ENCODE measurements around the gene NDUFAF4. TPM values are rescaled to one million over a fixed set of nuclear protein-coding genes. Genes with fewer than 3 reads are reported as not detected.

Gene NDUFAF4
- total and polyA plus RNA-seq, 2 of the 8 experiments (the other 6 are each of a cell fraction or from before 2014, with no cell fraction given), result 21.9 to 84.4 TPM

DNA sequence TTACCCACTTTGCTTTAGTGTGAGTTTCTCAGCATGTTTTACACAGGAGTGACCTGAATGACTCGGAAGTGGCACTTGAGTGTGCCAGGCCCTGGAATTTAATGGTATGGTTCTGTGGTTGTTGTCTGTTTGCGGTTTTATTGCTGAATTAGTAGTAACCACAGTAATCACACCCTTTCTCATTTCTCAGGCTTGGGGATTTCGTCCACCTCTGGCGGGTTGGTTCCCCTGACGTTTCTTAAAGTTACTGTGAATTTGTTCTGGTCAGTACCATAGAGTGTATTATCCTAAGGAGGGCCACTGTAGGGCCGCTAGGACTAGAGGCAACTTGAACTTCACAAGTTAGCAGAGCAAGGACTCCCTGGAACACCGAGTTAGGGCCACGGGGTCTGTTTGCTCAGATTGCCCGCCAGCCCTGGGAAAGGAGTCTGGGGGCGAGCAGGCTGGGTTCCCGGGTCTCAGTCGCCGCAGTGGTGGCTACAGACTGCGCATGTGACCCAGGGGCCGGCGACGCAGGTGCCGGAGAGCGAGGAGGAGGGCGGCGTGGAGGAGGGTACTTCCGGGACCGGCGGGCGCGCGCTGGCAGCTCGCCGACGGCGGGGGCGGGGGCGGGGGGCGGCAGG lies 26.3 kb upstream of the NDUFAF4 start:
- H3K27ac ChIP-seq (ENCODE audit: low read depth, low read length), result peak overlapping the region; percentile 69
- H4K8ac ChIP-seq (ENCODE audit: extremely low read depth, insufficient read depth, low read length), result peak overlapping the region; percentile 93
- WGBS, 2 experiments (ENCODE audit: extremely low coverage in 1 of 2, insufficient coverage in 1 of 2, insufficient read length in 1 of 2, insufficient replicate concordance in 2 of 2, low coverage in 1 of 2, low lambda C conversion rate in 2 of 2, missing lambda C conversion rate in 1 of 2), result 10% methylated on average over 20 of the region's 34 CpGs; no CpG with 5 or more reads in 1 of the 2 experiments
- H3K23ac ChIP-seq (ENCODE audit: insufficient read length), result peak overlapping the region; percentile 99
- ChIA-PET CTCF (ENCODE audit: partially characterized antibody) (interaction anchor here (0.9 kb wide), 1 partner anchor 25 kb away, joined by 6 read pairs; no protein-coding TSS in a partner anchor), POLR2A (ENCODE audit: partially characterized antibody) (interaction anchor here (0.6 to 1.8 kb wide), 7 partner anchors 11 to 1682 kb away, joined by 3 to 7 read pairs (median 4); partner anchors contain the start of gene GPR63)
- FAIRE-seq (no peak), DNase-seq (ENCODE audit: low read depth in 1 of 2, low spot score in 2 of 2) (peak in 1 of 2 experiments; percentile 38)
- H3K4ac ChIP-seq (replicated peaks; ENCODE audit: insufficient read length, low read depth, low read length), result peak overlapping the region; percentile 54
- peak overlapping the region; percentile 71 for H3K56ac ChIP-seq (replicated peaks; ENCODE audit: insufficient read length, low read depth, low read length)
- 0 out of 2 replicates have a peak overlapping the region, but pooled peaks have one; percentile 50 for H2BK5ac ChIP-seq (ENCODE audit: low read depth, low read length)
- no peak overlapping the region for H2BK12ac ChIP-seq (ENCODE audit: low read depth, low read length)
- peaks cover 0 to 7% (median 4%) of the 10 kb centered on the region in 4 experiments; a peak in 5 of 7 replicates for H3K4me1 ChIP-seq (replicated peaks in 1 of 4; ENCODE audit: control insufficient read depth in 3 of 4, insufficient read depth in 4 of 4, low read length in 3 of 4)
- H2BK15ac ChIP-seq (ENCODE audit: low read length), result no peak overlapping the region
- peak overlapping the region; percentile 38 for H3K18ac ChIP-seq (ENCODE audit: extremely low read depth, low read length)
- H4K91ac ChIP-seq (replicated peaks; ENCODE audit: insufficient read length, low read length), result peak overlapping the region; percentile 85
- H2AK5ac ChIP-seq (ENCODE audit: low read depth, low read length), result no peak overlapping the region
- no peaks in the 10 kb centered on the region for H3K36me3 ChIP-seq (ENCODE audit: control insufficient read depth in 2 of 4, insufficient read depth in 4 of 4, low read length in 3 of 4)
- no peaks in the 10 kb centered on the region for H3K79me2 ChIP-seq (ENCODE audit: control insufficient read depth in 1 of 2, insufficient read depth in 2 of 2, low read length in 2 of 2)
- H3K9ac ChIP-seq (replicated peaks in 1 of 4; ENCODE audit: extremely low read depth in 1 of 4, low read depth in 3 of 4, low read length in 3 of 4), result peak overlapping the region; percentile 38 to 87 (median 73)
- peaks cover 8% of the 10 kb centered on the region for H3K23me2 ChIP-seq (ENCODE audit: low read depth, low read length)
- H2AFZ ChIP-seq (ENCODE audit: low read length), result peak overlapping the region; percentile 94
- H3K79me1 ChIP-seq (ENCODE audit: low read depth, low read length), result no peaks in the 10 kb centered on the region
- H3K27me3 ChIP-seq (replicated peaks in 1 of 4; ENCODE audit: control insufficient read depth in 3 of 4, extremely low read depth in 1 of 4, insufficient read depth in 3 of 4, low read length in 3 of 4), result no peaks in the 10 kb centered on the region
- H3K14ac ChIP-seq (ENCODE audit: insufficient read length), result no peak overlapping the region
- peak overlapping the region; percentile 51 to 100 (median 74) for H3K4me3 ChIP-seq (ENCODE audit: extremely low read depth in 1 of 4, insufficient read depth in 2 of 4, low read depth in 3 of 4, low read length in 4 of 4)
- H3K4me2 ChIP-seq (ENCODE audit: insufficient read depth in 1 of 2, low read depth in 2 of 2, low read length in 2 of 2), result peak overlapping the region; percentile 75 to 93
- H2BK20ac ChIP-seq (ENCODE audit: low read length), result no peak overlapping the region
- peak overlapping the region; percentile 81 for H2BK120ac ChIP-seq (replicated peaks; ENCODE audit: low read depth, low read length)
- no peaks in the 10 kb centered on the region for H4K20me1 ChIP-seq (replicated peaks in 1 of 2; ENCODE audit: control insufficient read depth in 1 of 2, insufficient read depth in 2 of 2, low read length in 2 of 2)
- peak overlapping the region; percentile 91 for H4K5ac ChIP-seq (ENCODE audit: insufficient read length, low read depth, low read length)
- H3K9me3 ChIP-seq (ENCODE audit: insufficient read depth in 2 of 2, low read depth in 1 of 2, low read length in 1 of 2), result no peaks in the 10 kb centered on the region
- TF ChIP-seq POU5F1 (IDR thresholded peaks at IDR 0.05; ENCODE audit: low read depth, low read length) (no peak), CREB1 (IDR thresholded peaks at IDR 0.05) (no peak), SIRT6 (IDR thresholded peaks at IDR 0.05; ENCODE audit: low read length) (no peak), EZH2 (IDR thresholded peaks at IDR 0.05; ENCODE audit: low read depth, low read length, severe bottlenecking) (no peak), ZNF274 (IDR thresholded peaks at IDR 0.05; ENCODE audit: borderline replicate concordance, extremely low read depth, low read length) (no peak), TAF7 (optimal IDR thresholded peaks at IDR 0.05; ENCODE audit: borderline replicate concordance, low read depth, low read length) (peak; percentile 73), SIX5 (IDR thresholded peaks at IDR 0.05; ENCODE audit: low read depth, low read length) (no peak), SP2 (IDR thresholded peaks at IDR 0.05; ENCODE audit: low read length) (no peak), NANOG (IDR thresholded peaks at IDR 0.05; ENCODE audit: insufficient read depth, low read depth, low read length, poor library complexity, severe bottlenecking) (no peak), JUN (IDR thresholded peaks at IDR 0.05; ENCODE audit: low read depth, low read length) (no peak)
- TF ChIP-seq, protein P1, sequence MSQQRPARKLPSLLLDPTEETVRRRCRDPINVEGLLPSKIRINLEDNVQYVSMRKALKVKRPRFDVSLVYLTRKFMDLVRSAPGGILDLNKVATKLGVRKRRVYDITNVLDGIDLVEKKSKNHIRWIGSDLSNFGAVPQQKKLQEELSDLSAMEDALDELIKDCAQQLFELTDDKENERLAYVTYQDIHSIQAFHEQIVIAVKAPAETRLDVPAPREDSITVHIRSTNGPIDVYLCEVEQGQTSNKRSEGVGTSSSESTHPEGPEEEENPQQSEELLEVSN (IDR thresholded peaks at IDR 0.05), result peak; percentile 65
- TF ChIP-seq, protein P2, sequence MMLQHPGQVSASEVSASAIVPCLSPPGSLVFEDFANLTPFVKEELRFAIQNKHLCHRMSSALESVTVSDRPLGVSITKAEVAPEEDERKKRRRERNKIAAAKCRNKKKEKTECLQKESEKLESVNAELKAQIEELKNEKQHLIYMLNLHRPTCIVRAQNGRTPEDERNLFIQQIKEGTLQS (IDR thresholded peaks at IDR 0.05; ENCODE audit: insufficient read depth, low read depth, low read length), result 0 out of 2 replicates have a peak, but pooled peaks have one; percentile 24

All from H1 (cell line).